GM23338 (cell line): Measurements from ENCODE around the gene EIF3L. TPM values are rescaled to one million over a fixed set of nuclear protein-coding genes. Genes with fewer than 3 reads are reported as not detected.

Experiments used
- CREB1 ChIP-seq: fragments of 250-450 bp; sonication (Bioruptor Pico); IDR thresholded peaks from 2 replicates; pipeline ENCODE4 v1.5.0; 2020; ENCODE audit warnings: low read depth, mild to moderate bottlenecking, moderate library complexity
- EZH2 ChIP-seq: fragments of 200-600 bp; sonication (generic); IDR thresholded peaks from one replicate; pipeline ENCODE4 v1.8.0; 2017; ENCODE audit warnings: antibody characterized with exemption, mild to moderate bottlenecking, low read depth; ENCODE audit not compliant: unreplicated experiment
- EZH2phosphoT487 ChIP-seq: fragments of 200-600 bp; sonication (generic); IDR thresholded peaks from one replicate; pipeline ENCODE4 v1.8.1; 2018; ENCODE audit warnings: antibody characterized with exemption; ENCODE audit not compliant: unreplicated experiment
- JUNB ChIP-seq: IDR thresholded peaks from one replicate; pipeline ENCODE4 v1.6.1; 2016; ENCODE audit warnings: antibody characterized with exemption; ENCODE audit not compliant: unreplicated experiment
- POLR2AphosphoS5 ChIP-seq: IDR thresholded peaks from 2 replicates; pipeline ENCODE4 v1.6.1; 2016; ENCODE audit warnings: antibody characterized with exemption, low read depth
- ZNF462 ChIP-seq: fragments of 250-450 bp; sonication (Bioruptor Pico); IDR thresholded peaks from 2 replicates; pipeline ENCODE4 v1.5.0; 2020; ENCODE audit warnings: mild to moderate bottlenecking, moderate library complexity
- polyA plus RNA-seq: library from polyadenylated mRNA; unstranded; fragments of >200 nt; fragmentation: Nextera tagmentation; extraction: Ambion mirVana; gene quantifications from 2 replicates; pipeline ENCODE4 v1.2.1, GENCODE V29; 2016
- total RNA-seq: library from RNA; depleted of rRNA; stranded (reverse); fragments of >200 nt; shearing (Covaris generic); gene quantifications from 2 replicates; pipeline ENCODE4 v1.2.3, GENCODE V29; 2014
- TF ChIP-seq, protein P1 (sequence below): IDR thresholded peaks from one replicate; pipeline ENCODE4 v1.6.1; 2018; ENCODE audit warnings: antibody characterized with exemption; ENCODE audit not compliant: unreplicated experiment

Gene EIF3L
- total and polyA plus RNA-seq, 2 experiments from 2014 or later, result 430 to 459 TPM

DNA sequence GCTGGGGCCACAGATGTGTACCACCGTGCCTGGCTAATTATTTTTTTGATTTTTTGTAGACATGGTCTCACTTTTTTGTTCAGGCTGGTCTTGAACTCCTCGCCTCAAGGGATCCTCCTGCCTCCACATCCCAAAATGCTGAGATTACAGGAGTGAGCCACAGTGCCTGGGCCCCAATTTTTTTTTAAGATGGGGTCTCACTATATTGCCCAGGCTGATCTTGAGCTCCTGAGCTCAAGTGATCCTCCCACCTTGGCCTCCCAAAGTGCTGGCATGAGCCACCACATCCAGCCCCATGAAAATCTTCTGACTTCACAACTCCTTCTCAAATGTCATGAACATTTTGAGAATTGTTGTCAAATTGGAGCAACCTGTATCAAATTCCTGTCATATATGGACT is 2.8 kb upstream of the EIF3L start (continued):
- TF ChIP-seq, protein P1, sequence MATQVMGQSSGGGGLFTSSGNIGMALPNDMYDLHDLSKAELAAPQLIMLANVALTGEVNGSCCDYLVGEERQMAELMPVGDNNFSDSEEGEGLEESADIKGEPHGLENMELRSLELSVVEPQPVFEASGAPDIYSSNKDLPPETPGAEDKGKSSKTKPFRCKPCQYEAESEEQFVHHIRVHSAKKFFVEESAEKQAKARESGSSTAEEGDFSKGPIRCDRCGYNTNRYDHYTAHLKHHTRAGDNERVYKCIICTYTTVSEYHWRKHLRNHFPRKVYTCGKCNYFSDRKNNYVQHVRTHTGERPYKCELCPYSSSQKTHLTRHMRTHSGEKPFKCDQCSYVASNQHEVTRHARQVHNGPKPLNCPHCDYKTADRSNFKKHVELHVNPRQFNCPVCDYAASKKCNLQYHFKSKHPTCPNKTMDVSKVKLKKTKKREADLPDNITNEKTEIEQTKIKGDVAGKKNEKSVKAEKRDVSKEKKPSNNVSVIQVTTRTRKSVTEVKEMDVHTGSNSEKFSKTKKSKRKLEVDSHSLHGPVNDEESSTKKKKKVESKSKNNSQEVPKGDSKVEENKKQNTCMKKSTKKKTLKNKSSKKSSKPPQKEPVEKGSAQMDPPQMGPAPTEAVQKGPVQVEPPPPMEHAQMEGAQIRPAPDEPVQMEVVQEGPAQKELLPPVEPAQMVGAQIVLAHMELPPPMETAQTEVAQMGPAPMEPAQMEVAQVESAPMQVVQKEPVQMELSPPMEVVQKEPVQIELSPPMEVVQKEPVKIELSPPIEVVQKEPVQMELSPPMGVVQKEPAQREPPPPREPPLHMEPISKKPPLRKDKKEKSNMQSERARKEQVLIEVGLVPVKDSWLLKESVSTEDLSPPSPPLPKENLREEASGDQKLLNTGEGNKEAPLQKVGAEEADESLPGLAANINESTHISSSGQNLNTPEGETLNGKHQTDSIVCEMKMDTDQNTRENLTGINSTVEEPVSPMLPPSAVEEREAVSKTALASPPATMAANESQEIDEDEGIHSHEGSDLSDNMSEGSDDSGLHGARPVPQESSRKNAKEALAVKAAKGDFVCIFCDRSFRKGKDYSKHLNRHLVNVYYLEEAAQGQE, result no peak
- TF ChIP-seq EZH2, result no peak
- no peak for TF ChIP-seq POLR2AphosphoS5
- no peak for TF ChIP-seq ZNF462
- TF ChIP-seq JUNB, result no peak
- no peak for TF ChIP-seq EZH2phosphoT487
- no peak for TF ChIP-seq CREB1
